Sigmoid colon (tissue), 7 donors: ENCODE results near the gene OR1E1. TPM values are rescaled to one million over a fixed set of nuclear protein-coding genes. Genes with fewer than 3 reads are reported as not detected.
"Not testable (repeated sequence)": the region's sequence is repeated elsewhere in the genome, so short reads cannot be mapped to it uniquely, and the experiment has no call there.

Experiments
- DNase-seq: peaks from one replicate; pipeline ENCODE4 v3.0.0-alpha.2; 2019
- H3K27ac ChIP-seq, 4 donors: fragments of 200-600 bp; sonication (generic); one replicate each; pipeline ENCODE4 v1.5.1; 2016 to 2019; ENCODE audit warnings: mild to moderate bottlenecking in 1 of 4
- H3K27me3 ChIP-seq, 3 donors: fragments of 200-600 bp; sonication (generic); one replicate each; pipeline ENCODE4 v1.5.1; 2019; ENCODE audit warnings: mild to moderate bottlenecking in 1 of 3
- H3K36me3 ChIP-seq, 4 donors: fragments of 200-600 bp; sonication (generic); one replicate each; pipeline ENCODE4 v1.5.1; 2016 to 2019
- H3K4me1 ChIP-seq, 4 donors: fragments of 200-600 bp; sonication (generic); one replicate each; pipeline ENCODE4 v1.5.1; 2017 to 2019
- H3K4me3 ChIP-seq, 4 donors: fragments of 200-600 bp; sonication (generic); one replicate each; pipeline ENCODE4 v1.5.1; 2017 to 2019; ENCODE audit warnings: mild to moderate bottlenecking in 2 of 4, moderate library complexity in 1 of 4
- H3K9me3 ChIP-seq, 4 donors: fragments of 200-600 bp in 3 of 4; sonication (generic) in 3 of 4; one replicate each; pipeline versions ENCODE4 v1.5.1 to v1.6.1; 2013 to 2019
- EP300 ChIP-seq, 4 donors: sonication (generic); formaldehyde crosslinking; IDR thresholded peaks; one replicate each; pipeline ENCODE4 v1.6.1; 2017; ENCODE audit warnings: antibody characterized with exemption in 4 of 4
- POLR2A ChIP-seq, 2 donors: fragments of 450-650 bp; IDR thresholded peaks; one replicate each; pipeline ENCODE4 v1.6.1; 2016; ENCODE audit warnings: antibody characterized with exemption in 2 of 2, mild to moderate bottlenecking in 2 of 2, moderate library complexity in 2 of 2
- POLR2AphosphoS5 ChIP-seq, 4 donors: sonication (generic); formaldehyde crosslinking; IDR thresholded peaks; one replicate each; pipeline ENCODE4 v1.6.1; 2017; ENCODE audit warnings: antibody characterized with exemption in 4 of 4
- WGBS, 2 donors: extraction: QIAGEN DNeasy Blood & Tissue Kit; methylation state at CpG; one replicate each; pipeline ENCODE4 v1.1.7; 2013; 5-methylcytosine and 5-hydroxymethylcytosine counted together
- intact Hi-C: fragments of 100-400 bp; cut with DNase I; formaldehyde crosslinking; loops from one replicate; pipeline ENCODE4 v1.15.1; 2023
- polyA plus RNA-seq, 3 donors: library from polyadenylated mRNA; stranded (reverse); fragments of 200-250 nt; gene quantifications; one replicate each; pipeline ENCODE4 v1.2.3, GENCODE V29; 2013
- total RNA-seq, 4 donors: library from RNA; depleted of rRNA; stranded (reverse); fragments of >200 nt; gene quantifications; one replicate each; pipeline ENCODE4 v1.1.0, GENCODE V29; 2016
- TF ChIP-seq, protein P1 (sequence below), 4 experiments: fragments of 450-650 bp in 3 of 4; fragments of 200-600 bp in 1 of 4; IDR thresholded peaks; one replicate each; pipeline ENCODE4 v1.5.1; 2016 to 2019; ENCODE audit warnings: antibody characterized with exemption in 4 of 4, mild to moderate bottlenecking in 3 of 4, moderate library complexity in 2 of 4
- donor health status: healthy with polysubstance abuse.
- donor health status: Bipolar disorder and iron deficiency.
- donor health status: healthy.

The OR1E1 gene
- total and polyA plus RNA-seq, 7 donors, result 0.33 TPM; not detected in 6

DNA sequence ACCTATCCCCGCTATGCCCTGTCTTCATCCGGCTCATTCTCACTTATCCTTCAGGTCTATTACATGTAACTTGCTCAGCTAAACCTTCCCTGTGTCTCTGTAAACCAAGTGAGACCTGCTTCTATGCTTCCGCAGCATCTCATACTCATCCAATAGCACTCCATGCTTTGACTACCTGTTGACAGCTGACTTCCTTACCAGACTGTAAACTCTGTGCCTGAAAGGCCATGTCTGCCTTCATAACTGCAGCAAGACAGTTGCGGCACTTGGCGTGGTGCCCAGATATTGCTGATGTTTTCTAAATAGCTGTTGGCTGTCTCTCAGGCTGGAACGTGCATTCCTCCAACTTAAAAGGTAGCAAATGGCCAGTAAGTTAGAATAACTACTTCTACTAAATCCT, 1.8 kb upstream of the OR1E1 start:
- H3K4me1 ChIP-seq, result no peaks in the 10 kb centered on the region
- H3K36me3 ChIP-seq, result no peaks in the 10 kb centered on the region
- 53 to 65% methylated on average over 6 of the region's 6 CpGs for WGBS, 2 donors
- H3K27me3 ChIP-seq, result no peaks in the 10 kb centered on the region
- H3K4me3 ChIP-seq, result no peak overlapping the region
- no peak for TF ChIP-seq EP300 (IDR thresholded peaks at IDR 0.05)
- TF ChIP-seq, protein P1, sequence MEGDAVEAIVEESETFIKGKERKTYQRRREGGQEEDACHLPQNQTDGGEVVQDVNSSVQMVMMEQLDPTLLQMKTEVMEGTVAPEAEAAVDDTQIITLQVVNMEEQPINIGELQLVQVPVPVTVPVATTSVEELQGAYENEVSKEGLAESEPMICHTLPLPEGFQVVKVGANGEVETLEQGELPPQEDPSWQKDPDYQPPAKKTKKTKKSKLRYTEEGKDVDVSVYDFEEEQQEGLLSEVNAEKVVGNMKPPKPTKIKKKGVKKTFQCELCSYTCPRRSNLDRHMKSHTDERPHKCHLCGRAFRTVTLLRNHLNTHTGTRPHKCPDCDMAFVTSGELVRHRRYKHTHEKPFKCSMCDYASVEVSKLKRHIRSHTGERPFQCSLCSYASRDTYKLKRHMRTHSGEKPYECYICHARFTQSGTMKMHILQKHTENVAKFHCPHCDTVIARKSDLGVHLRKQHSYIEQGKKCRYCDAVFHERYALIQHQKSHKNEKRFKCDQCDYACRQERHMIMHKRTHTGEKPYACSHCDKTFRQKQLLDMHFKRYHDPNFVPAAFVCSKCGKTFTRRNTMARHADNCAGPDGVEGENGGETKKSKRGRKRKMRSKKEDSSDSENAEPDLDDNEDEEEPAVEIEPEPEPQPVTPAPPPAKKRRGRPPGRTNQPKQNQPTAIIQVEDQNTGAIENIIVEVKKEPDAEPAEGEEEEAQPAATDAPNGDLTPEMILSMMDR (IDR thresholded peaks at IDR 0.05), result no peak
- TF ChIP-seq POLR2AphosphoS5 (IDR thresholded peaks at IDR 0.05), result no peak
- TF ChIP-seq POLR2A (IDR thresholded peaks at IDR 0.05), result no peak
- intact Hi-C loops, result no loop called here
- H3K27ac ChIP-seq, result no peak overlapping the region
- no peak for DNase-seq
- H3K9me3 ChIP-seq, result no peaks in the 10 kb centered on the region

DNA sequence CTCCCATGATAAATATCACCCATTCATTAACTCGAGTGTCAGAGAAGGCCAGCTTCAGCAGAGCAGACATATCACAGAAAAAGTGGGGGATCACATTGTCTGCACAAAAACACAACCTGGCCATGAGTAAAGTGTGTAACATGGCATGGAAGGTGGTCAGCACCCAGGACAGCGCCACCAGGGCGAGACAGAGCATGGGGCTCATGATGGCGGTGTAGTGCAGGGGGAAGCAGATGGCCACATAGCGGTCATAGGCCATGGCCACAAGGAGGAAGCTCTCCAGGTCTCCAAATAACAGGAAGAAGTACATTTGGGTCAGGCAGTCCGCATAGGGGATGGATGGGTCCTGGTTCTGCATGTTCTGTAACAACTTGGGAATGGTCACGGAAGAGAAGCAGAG, 409 bp downstream of the OR1E1 start:
- H3K27ac ChIP-seq, H3K4me1 ChIP-seq, H3K4me3 ChIP-seq, H3K36me3 ChIP-seq, H3K9me3 ChIP-seq, intact Hi-C loops, DNase-seq, H3K27me3 ChIP-seq: not testable (repeated sequence)
- 52 to 60% methylated on average over 7 of the region's 7 CpGs for WGBS, 2 donors

DNA sequence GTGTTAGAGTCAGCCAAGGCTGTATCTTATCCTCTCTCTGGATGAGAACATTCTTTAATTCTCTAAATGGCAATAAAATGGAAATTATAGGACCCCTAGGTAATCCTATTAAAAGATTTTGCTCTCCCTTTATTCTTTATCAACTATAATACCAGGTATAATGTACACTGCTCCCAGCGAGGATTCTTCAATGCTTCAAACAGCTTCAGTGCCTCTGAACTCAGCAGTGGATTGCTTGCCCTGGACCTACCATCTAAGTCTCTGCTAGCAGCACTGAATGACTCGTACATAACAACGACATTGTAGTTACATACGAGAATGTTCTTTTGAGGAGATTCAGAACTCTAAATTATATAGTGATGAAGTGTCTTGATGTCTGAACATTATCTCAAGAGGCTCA, 8.4 kb downstream of the OR1E1 start:
- no peak overlapping the region for H3K4me3 ChIP-seq
- H3K4me1 ChIP-seq, result no peaks in the 10 kb centered on the region
- H3K9me3 ChIP-seq, result no peaks in the 10 kb centered on the region
- H3K36me3 ChIP-seq, result no peaks in the 10 kb centered on the region
- DNase-seq, result no peak
- TF ChIP-seq POLR2A (IDR thresholded peaks at IDR 0.05), result no peak
- TF ChIP-seq, protein P1 (IDR thresholded peaks at IDR 0.05), result no peak
- TF ChIP-seq EP300 (IDR thresholded peaks at IDR 0.05), result no peak
- TF ChIP-seq POLR2AphosphoS5 (IDR thresholded peaks at IDR 0.05), result no peak
- 68 to 75% methylated on average over 4 of the region's 4 CpGs for WGBS, 2 donors
- H3K27ac ChIP-seq, result no peak overlapping the region
- peaks cover 0 to 27% (median 9%) of the 10 kb centered on the region in 3 donors for H3K27me3 ChIP-seq
- intact Hi-C loops, result no loop called here

DNA sequence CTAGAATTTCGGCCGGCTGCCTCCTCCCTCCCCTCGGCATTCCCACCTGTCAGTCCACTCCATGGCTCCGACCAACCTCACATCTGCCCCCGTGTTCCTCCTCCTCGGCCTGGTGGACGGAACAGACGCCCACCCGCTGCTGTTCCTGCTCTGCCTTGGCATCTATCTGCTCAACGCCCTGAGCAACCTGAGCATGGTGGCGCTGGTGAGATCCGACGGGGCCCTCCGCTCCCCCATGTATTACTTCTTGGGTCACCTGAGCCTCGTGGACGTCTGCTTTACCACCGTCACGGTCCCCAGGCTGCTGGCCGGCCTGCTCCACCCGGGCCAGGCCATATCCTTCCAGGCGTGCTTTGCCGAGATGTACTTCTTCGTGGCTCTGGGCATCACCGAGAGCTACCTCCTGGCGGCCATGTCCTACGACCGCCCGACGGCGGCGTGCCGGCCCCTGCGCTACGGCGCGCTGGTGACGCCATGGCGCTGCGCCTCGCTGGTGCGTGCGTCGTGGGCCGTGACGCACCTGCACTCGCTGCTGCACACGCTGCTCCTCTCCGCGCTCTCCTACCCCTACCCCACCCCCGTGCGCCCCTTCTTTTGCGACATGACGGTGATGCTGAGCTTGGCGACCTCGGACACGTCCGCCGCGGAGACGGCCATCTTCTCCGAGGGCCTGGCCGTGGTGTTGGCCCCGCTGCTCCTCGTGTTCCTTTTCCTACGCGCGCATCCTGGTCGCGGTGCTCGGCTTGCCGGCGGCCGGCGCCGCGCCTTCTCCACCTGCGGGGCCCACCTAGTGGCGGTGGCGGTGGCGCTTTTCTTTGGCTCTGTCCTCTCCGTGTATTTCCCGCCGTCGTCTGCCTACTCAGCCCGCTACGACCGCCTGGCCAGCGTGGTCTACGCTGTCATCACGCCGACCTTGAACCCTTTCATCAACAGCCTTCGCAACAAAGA, 12.1 kb downstream of the OR1E1 start, which contains the start of gene OR3A2:
OR3A2 (minus strand) TSS at position 440 of the 948 bp plus-strand sequence.
- Histone ChIP-seq H3K27me3 (peaks cover 0 to 27% (median 9%) of the 10 kb centered on the region in 3 donors), H3K27ac (no peak within 1 kb of the TSS), H3K4me3 (peak within 1 kb of the TSS in 1 of 4 donors; percentile 16), H3K36me3 (no peaks in the 10 kb centered on the region), H3K9me3 (no peaks in the 10 kb centered on the region), H3K4me1 (no peaks in the 10 kb centered on the region)
- intact Hi-C loops, result no loop called here
- no peak for DNase-seq
- TF ChIP-seq EP300 (IDR thresholded peaks at IDR 0.05) (no peak), POLR2A (IDR thresholded peaks at IDR 0.05) (no peak), POLR2AphosphoS5 (IDR thresholded peaks at IDR 0.05) (no peak)
- TF ChIP-seq, protein P1 (IDR thresholded peaks at IDR 0.05), result no peak
- WGBS, 2 donors, result 31 to 56% methylated on average over 92 of the region's 92 CpGs

DNA sequence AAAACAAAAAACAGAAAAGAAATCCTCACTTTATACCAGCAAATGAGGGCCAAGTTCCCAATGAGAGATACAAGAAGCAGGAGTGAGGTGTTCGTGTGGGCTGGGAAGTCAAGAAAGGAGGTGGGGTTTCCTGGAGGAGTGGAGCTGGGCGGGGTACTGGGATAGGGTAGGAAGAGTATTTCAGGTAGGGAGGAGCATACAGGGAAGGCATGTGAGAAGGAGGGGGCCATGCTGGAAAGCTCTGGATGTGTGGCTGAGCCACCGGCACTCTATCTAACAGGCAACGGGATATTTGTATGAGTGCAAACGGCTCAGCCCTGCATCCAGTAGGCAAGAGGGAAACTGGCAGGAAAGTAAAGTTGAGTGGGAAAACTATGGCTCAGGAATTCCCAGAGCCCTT, 16.3 kb downstream of the OR1E1 start:
- intact Hi-C loops, result no loop called here
- Histone ChIP-seq H3K36me3 (no peaks in the 10 kb centered on the region), H3K27me3 (peaks cover 0 to 22% (median 9%) of the 10 kb centered on the region in 3 donors), H3K27ac (no peak overlapping the region), H3K4me3 (no peak overlapping the region), H3K4me1 (no peaks in the 10 kb centered on the region), H3K9me3 (no peaks in the 10 kb centered on the region)
- 63 to 85% methylated on average over 5 of the region's 5 CpGs for WGBS, 2 donors
- DNase-seq, result no peak
- no peak for TF ChIP-seq POLR2AphosphoS5 (IDR thresholded peaks at IDR 0.05)
- TF ChIP-seq EP300 (IDR thresholded peaks at IDR 0.05), result no peak
- TF ChIP-seq, protein P1 (IDR thresholded peaks at IDR 0.05), result no peak
- TF ChIP-seq POLR2A (IDR thresholded peaks at IDR 0.05), result no peak
